Stimulated activated CD4-positive, alpha-beta T cell treated with anti-CD3 and anti-CD28 coated beads, Interleukin-12 subunit alpha, Interleukin-12 subunit beta, amount 100 ng/mL, for 48 hours (primary cell): ENCODE measurements around the gene GEMIN5.

Source experiments
- DNase-seq, 3 donors: peaks; one replicate each; pipeline ENCODE4 v3.0.0-alpha.2; 2020; ENCODE audit warnings: low read depth in 2 of 3, low spot score in 1 of 3

The GEMIN5 gene

DNA sequence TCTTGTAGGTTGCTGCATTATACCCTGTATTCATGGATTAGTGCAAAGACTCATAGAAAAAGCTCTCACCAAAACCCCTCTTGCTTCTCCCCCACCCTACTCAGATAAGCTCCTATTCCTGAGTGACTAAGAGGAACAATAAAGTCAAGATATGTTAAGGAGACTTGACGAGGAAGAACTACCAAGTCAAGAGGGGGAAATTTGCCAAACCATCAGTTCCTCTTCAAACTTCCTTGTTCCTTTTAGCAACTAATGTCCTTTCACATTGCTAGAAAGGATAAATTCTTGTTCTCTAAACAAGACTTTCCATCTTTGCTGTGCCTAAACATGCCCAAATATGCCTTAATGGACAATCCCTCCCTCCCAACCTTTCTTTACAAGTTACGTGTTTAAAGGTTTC is 52.6 kb downstream of the GEMIN5 start:
- DNase-seq = no peak

DNA sequence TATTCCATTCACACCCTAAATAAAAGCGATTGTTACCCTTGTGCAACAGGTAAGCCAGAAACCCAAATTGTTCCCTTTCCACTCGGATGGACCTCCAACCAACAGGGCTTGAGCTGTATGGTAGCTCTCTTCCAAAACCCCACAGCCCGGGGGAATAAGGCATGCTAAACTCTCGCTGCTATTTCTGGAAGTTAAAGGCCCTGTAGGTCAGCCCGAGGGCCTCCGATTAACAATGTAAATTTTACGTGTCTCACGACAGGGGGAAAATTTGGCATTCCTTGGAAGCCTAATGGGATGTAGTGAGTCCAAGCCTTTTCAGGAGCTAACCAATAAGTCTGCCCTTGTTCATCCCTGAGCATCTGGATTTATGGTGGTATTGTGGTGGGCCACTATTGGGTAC is 53.6 kb downstream of the GEMIN5 start:
- DNase-seq = no peak

DNA sequence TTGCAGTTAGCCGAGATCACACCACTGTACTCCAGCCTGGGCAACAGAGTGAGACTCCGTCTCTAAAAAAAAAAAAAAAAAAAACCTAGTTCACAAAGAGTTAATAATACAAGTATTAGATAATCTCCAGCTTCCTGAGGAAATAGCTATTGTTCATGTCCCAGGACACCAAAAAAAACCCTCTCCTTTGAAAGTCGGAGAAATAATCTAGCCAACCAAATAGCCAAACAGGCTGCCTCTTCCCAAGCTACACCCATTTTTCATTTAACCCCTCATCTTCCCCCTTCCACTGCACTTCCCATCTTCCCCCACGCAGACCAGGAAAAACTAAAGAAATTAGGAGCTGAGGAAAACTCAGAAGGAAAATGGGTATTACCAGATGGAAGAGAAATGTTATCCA is 56.0 kb downstream of the GEMIN5 start:
- no peak for DNase-seq

DNA sequence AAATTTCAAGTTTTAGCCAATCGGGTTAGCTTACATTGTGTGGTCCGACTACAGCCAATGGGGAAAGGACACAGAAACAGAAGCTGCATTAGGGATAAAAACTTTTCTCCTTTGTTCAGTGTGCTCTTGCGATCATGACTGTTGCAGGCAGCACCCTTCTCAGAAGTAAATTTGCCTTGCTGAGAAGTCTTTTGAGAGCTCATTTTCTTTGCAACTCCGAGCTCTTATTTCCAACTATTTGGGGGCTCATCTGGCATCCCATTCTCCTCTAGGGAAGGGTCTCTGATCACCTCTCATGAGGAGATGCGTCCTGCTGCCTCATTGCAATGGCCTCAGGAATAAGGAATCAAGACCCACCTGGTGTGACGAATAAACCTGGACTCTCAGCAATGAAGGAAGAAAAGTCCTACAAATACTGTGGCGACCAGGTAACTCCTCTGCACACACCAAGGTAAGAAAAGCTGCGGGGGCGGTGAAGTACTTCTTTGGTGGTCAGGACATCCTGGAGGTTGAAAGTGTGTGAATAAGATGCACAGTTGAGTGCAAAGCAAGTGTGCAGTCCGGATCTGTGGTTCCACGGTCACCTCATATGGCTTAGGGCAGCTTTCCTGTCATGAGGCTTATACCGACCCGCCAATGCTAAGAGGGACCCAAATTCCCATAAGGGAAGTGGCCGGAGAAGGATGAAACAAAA is 59.2 kb downstream of the GEMIN5 start:
- no peak for DNase-seq

DNA sequence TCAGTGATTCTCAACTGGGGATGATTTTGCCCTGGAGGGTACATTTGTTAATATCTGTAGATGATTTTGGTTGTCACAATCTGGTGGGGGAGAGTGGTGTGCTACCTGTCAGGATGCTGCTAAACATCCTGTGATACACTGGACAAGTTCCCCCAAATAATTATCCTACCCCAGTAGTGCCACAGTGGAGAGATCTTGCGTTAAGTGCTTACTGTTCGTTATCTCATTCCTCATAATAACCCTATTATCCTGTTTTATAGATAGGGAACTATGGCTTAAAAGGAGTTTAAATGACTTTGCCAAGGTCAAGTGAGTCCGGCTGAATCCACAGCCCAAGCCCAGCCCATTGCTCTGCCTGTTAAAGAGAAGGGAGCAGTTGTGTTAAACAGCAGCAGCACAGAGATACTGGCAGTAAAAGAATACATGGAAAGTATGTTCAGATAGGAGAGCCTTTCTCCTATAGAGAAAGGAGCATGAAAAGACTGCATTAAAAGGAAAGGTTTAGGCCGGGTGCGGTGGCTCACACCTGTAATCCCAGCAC is 64.2 kb downstream of the GEMIN5 start:
- DNase-seq = no peak

DNA sequence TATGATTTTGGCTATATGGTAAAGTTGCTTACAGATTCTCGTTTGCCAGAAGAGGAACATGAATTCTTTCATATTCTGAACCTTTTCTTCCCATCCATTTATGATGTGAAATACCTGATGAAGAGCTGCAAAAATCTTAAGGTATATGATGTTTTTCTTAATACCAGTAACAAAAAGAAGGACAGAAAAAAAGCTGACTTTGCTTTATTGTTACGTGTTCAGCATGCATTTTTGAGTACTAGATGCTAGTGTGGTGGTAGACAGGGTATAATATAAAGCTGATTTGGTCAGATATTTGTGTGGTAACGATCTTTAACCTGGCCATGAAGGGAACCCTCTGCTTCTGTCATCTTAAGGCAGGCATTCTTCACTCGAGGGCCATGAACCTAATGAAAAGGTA is 66.3 kb downstream of the GEMIN5 start:
- no peak for DNase-seq

DNA sequence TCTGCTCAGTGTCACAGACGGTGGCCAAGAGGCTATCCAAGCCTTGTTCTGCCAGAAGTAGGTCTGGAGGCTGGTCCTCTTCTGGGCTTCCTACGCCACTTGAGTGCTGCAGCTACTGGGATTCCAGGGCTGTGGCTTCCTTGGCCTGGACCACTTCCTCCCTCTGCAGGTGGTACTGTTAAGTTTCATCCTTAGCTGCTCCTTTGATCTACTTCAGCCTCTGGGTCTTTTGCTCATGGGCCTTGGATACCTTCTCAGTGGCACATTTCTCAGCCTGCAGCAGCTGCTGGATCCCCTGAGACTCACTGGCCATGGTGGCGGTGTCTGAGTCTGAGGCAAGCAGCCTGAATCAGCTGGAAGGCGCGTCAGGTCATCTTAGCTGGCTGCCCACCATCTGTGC is 69.3 kb downstream of the GEMIN5 start:
- DNase-seq = no peak

DNA sequence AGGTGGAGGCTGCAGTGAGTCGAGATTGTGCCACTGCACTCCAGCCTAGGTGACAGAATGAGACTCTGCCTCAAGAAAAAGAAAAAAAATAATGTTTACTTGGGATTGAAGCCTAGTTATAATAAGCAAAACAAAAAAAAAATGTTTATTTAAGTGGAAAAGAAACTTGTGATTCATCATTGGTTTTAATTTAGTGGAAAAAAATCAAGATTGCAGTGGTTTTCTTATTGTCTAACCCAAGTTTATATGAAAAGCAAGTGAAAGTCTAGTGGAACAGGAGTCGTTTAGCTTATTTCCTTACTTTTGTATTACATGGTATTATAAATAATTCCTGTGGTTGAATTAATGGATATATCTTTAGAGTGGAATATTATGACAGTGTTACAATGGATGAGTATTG is 71.2 kb downstream of the GEMIN5 start:
- no peak for DNase-seq

DNA sequence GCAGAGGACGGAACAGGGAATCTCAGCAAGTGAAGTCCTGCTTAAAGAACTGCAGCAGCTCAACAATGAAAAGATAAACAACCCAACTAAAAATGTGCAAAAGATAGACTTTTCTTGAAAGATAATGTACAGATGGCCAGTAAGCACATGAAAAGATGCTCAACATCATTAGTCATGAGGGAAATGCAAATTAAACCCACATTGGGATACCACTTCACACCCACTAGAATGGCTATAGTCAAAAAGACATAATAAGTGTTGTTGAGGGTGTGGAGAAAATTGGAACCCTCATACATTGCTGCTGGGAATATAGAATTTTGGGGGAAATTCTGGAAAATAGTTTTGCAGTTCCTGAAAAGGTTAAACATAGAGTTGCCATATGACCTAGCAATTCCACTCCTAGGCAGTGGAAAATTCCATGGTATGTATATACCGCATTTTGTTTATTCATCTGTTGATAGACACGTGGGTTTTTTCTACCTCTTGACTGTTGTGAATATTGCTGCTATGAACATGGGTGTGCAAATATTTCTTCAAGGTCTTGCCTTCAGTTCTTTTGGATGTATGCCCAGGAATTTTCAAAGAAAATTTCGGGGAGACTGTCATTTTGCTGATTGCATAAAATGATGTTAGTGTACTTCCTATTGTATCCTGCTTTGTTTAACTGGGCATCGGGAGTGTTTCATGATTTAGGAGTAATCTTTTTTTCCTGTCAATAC is 72.4 kb downstream of the GEMIN5 start:
- no peak for DNase-seq

DNA sequence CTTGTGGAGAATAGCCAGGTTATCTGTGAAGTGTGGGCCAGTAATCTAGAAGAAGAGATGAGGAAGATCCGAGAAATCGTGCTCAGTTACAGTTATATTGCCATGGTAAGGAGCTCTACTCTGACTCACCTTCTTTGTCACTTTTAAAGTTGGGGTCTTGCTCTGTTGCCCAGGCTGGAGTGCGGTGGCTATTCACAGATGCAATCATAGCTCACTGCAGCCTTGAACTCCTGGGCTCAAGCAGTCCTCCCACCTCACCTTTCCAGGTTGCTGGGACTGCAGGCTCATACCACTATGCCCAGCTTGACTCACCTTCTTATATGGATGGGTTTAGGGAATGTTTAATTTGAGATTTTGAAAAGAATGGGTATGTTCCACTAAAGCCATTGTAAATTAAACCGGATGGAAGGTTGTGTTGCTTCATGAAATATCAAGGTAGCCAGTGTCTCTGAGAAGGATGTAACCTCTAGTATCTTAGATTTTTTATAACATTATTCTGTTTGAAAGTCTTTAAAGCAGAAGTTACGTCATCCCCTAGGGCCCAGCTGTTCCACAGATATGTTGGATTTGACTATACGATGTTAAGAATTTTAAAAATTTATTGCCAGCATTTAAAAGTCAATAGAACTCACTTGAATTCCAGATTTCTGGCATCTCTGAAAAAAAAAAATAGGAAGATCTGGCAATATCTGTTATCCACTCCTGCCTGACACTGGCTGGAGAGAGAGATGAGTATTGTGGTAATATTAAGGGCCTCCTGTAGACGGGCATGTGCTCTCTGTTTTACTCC is 74.5 kb downstream of the GEMIN5 start:
- DNase-seq = no peak

DNA sequence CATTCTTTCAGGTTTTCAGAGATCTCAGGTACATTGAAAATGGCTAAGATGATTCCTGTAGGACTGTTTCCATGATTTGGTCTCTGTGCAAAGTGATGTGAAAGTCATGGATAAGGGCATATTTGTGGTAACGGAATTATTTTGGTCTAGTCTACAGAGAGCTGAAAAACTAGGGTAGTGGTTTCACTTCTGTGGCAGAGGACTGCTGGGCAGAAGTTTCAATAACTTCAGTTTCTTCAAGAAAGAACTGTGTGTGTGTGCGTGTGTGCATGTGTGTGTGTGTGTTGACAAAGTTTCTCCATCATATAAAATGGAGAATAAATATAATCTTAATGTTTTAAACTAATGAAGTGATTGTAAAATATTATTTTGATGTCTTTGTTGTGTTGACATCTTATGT is 75.2 kb downstream of the GEMIN5 start:
- no peak for DNase-seq

DNA sequence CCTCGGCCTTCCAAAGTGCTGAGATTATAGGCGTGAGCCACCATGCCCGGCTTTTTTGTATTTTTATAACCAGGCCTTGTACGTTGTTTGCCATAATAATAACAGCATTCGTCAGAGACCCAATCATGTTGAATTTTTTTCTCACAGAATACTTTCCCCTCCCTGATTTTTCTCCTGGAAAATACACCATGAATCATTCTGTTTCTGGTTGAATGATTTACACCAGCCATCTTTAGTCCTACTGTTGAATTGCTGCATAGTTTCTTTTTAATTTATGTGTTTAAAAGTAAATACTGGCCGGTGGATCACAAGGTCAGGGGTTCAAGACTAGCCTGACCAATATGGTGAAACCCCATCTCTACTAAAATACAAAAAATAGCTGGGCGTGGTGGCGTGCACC is 76.1 kb downstream of the GEMIN5 start:
- no peak for DNase-seq

DNA sequence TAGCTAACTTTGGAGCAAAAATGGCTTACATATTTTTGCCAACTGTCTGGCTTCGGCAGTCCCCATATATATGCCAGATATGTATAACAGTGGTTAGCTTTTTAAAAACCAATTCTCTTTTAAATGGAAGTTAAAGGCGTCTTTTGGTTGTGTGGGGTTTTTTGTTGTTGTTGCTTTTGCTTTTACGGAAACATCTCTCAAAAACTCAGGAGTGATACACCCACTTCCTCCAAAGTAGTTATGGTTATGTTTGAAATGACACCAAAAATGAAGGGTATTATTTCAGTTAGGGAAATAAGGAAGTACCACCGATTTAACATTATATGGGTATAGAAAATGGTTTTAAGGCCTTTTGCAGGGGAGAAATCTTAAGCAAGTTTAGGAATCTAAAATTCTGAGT is 77.2 kb downstream of the GEMIN5 start:
- DNase-seq = no peak

DNA sequence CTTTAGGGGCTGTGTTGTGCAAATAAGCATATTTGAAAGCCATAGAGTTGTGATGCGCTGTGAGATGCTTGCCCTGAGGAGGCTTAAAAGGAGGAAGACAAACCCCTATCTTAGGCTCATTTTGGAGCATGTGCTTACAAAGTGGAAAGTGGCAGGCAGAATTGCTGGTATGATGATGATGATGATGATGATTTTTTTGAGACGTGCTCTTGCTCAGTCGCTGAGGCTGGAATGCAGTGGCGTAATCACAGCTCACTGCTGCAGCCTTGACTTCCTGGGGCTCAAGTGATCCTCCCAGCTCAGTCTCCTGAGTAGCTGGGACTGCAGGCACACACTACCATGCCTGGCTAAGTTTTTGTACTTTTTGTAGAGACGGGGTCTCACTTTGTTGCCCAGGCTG is 77.9 kb downstream of the GEMIN5 start:
- DNase-seq = no peak

DNA sequence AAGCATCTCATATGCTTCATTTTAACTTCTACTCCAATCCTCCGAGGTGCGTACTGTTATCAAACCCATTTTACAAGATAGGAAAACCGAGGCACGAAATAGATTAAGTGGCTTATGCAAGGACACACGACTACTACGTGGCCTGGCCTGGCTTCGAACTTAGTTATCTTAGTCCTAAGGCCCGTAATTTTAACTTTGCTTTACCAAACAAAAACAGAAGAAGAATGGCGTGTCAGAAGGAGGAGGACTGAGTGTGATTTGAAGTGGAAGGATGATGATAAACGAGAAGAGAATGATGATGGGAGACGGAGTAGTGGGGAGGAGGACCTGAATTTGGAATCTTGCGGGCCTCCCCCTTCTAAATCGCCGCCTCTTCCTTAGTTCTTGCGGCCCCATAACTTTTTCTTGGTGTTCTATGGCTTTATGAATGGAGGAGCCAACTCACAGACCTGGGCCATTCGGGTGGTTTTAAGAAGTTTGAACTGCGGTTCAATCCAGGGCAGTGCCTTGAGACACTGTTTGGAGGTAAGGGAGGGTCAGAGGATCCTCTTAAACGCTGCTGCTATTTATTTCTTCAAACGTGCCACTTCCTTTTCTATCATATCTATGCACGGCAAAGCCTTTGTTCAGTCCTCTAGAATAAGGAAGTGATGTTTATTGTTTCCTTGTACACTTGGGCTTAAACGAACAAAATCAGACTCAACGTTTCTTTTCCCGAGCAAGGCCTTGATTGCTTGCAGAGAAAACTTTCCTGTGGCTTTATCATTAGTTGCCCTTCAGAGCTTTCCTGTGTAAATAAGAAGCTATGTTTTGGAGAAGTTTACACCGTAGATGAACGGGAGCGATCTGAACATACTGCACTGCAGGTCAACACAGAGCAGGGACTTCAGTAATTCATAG is 78.8 kb downstream of the GEMIN5 start:
- peak in 1 of 3 donors; percentile 11 for DNase-seq

DNA sequence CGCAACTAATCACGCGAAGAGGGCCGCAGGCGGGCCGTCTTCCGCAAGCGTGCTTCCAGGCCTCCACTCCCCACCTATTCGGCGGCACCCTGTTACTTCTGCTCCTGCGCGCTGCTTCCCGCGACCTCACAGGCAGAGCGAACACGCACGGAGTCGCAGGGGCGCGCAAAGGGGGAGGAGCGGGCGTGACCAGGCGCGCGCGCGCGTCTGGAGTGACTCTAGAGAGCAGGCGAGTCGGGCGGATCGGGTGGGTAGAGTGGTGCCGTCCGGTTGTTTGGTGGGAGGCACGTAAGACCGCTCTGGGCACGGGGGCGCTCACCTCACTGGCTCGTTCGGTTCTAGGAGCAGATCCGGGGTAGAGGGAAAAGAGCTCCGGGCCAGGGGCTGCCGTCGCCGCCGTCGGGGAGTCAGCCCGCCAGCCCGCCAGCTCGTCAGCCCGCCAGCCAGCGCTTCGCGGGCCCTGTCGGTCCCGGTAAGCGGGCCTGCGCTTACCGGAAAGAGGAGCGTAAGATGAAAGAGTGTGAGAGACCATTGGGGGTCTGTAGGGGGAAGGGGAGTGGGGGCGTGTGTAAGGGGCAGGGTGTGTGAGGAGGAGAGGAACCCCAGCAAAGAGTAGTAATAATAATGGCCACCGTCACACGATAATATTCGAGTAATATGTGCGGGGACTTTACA is 79.6 kb downstream of the GEMIN5 start, which contains the start of gene CNOT8:
CNOT8 (plus strand) TSS at position 331 of the 675 bp plus-strand sequence. CDS start 4,652 bp downstream, outside the sequence.
- peak; percentile 94 to 97 (median 96) for DNase-seq

DNA sequence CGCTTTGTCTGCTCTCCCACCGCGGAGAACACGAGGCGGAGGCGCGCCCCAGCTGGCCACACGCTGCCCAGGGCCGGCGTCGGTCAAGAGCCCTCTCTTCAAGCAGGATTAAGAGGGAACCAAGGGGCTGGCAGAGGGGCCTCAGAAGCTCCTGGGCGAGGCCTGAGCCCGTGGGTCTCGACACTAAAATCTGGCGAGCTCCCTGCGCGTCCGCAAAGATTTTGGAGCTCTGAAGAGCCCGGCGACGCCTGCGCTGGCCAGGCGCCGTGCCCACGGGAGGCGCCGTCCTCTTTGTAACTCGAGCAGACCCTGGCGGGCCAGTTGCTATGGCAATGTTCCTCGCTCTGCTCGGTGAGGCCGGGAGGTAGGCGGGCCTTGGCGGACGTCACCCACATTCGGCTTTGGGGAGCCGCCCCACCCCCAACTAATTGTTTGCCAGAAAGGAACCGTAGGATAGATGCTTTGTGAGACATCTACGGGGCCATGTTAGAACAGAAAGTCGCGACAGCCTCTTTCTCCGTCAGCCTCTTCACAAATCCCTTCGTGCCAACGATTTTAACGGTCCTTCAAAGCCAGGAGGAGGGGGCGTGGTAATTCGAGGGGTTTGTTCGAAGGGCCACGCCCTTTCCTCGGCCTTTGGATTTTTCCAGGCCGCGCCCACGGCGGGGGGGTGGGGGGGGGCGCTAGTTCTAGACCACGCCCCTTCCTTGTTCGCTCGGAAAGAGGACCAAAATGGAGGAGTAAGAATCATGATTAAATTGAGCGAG is 80.3 kb downstream of the GEMIN5 start:
- peak; percentile 67 to 77 (median 72) for DNase-seq

DNA sequence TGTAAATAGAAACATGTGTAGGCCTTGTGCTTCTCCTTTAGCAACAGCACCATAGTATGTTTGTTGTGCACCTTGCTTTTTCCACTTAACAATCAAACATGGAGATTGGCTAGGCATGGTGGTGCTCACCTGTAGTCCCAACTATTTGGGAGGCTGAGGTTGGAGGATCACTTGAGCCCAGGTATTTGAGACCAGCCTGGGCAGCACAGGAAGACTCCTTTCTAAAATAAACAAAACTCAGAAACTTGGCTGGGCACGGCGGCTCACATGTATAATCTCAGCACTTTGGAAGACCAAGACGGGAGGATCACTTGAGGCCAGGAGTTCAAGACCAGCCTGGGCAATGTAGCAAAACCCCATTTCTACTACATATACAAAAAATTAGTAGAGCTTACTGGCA is 86.7 kb downstream of the GEMIN5 start:
- DNase-seq = no peak
